GM19395 (cell line): Measurements from ENCODE around the gene PDE4D.
"Not testable (repeated sequence)": the region's sequence is repeated elsewhere in the genome, so short reads cannot be mapped to it uniquely, and the experiment has no call there.

Experiments
- ATAC-seq: cut with Tn5 transposase; IDR thresholded peaks from one replicate; pipeline ENCODE4 v1.9.1; 2021; ENCODE audit warnings: mild to moderate bottlenecking, moderate library complexity; ENCODE audit not compliant: unreplicated experiment

Gene PDE4D

GRCh38 chr5:59486508-59486907 lies 407.0 kb downstream of the PDE4D start:
- no peak for ATAC-seq

DNA sequence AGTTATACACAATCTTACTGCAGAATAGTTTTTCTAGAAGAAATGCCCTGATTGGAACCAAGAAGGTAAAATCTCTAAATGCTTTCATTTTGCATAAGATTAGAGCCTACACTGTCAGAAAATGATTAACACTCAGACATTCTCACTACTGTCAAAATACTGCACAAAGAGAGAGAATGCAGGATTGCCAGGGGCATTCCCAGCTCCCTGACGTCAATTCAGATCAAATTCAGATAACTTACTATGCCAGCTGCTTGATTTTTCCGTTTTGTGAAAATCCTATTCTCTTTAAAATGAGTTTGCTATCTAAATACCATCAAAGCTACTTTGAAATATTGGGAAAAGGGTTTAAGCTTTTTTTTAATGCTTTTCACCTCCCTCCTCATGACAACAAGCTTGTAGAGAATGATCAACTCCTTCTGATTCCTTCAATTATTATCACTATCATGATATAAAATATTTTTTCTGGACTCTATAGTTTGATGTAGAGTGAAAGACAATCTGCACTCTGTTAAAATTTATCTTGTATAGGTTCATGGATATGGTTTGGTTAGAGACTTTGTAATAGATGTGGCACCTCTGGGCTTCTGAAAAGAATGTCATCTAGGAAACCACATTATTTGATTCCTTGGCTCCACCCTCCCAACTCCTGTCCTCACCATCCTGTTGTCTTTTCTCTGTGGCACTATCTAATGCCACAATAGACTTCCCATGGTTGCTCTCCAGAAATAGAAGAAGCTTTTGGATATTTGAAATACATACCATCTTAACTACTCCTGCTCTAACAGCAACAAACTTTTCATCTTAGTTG lies 407.7 kb downstream of the PDE4D start:
- no peak for ATAC-seq

DNA sequence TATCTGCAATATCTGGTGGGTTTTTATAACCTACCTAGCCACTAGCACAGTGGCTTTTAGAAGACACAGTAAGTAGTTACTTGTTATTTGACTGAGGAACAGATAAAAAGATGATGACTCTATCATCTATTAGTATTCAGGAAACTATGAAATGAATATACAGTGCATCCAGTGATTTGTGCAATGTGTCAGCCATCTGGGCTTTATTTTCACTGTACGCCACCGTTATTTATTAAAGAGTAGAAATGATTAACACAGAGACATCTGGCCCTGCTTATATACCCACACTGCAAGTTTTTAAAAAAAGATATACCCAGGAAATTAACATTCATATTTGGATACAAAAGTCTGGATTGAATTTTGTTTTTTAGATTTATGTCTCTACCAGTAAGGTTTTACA lies 408.4 kb downstream of the PDE4D start:
- no peak for ATAC-seq

GRCh38 chr5:59484618-59485017 lies 408.9 kb downstream of the PDE4D start:
- ATAC-seq, result no peak

DNA sequence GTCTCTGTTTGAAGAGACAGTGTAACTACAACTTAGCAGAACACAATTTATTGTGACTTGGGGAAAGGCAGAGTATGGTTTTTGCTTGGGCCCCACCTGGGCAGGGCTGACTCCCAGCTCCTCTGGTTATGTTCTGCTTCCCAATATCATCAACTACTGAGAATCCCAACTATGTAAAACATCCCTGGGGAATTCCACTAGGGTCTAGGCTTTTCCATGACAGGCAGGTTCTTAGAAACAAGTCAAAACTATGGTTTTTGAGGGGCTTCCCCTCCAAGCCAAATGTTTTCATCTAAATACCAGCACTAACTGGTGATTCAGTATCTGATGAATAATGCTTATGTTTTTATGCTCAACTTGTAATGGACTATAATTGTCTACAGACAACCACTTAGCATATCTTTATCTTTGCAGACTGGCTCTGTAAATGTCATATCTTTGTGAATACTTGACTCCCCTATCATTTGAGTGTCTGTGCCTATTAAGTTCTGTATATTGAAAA lies 409.5 kb downstream of the PDE4D start:
- ATAC-seq, result no peak

DNA sequence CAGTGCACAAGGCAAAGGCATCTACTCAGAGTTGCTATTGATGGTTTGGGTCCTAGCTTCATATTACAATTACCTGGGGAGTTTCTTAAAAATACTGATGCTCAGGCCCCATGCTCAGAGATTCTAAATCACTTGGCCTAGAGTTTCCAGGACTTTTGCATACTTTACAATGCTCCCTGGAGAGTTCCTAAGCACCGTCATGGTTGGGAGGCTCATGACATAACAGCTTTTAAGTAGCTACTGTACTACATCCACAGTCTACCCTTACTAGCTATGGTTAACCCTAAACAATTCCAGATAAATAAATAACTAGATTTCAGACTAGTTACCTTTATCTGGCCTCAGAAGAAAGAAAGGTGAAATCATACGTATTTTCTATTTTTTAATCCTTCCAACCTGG lies 414.4 kb downstream of the PDE4D start:
- no peak for ATAC-seq

DNA sequence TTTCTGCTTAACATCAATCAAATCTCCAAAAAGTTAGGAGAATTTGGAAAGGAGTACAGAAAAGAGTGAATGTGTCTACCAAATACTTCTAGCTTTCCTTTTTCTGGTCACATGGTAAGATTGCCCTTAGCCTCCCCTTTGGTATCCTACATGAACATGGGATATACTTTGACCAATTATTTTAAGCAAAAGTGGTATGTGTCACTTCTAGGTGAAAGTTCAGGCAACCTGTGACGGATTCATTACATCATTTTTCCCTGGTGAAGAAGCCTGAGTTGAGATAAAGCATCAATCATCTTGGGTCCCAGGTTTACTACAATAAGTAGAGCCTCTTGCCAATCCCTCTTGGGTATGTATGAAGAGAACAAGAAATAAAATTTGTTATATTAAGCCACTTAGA lies 419.2 kb downstream of the PDE4D start:
- ATAC-seq, result no peak

GRCh38 chr5:59473611-59474010 lies 419.9 kb downstream of the PDE4D start:
- no peak for ATAC-seq

GRCh38 chr5:59471463-59471862 lies 422.1 kb downstream of the PDE4D start:
- ATAC-seq, result no peak

DNA sequence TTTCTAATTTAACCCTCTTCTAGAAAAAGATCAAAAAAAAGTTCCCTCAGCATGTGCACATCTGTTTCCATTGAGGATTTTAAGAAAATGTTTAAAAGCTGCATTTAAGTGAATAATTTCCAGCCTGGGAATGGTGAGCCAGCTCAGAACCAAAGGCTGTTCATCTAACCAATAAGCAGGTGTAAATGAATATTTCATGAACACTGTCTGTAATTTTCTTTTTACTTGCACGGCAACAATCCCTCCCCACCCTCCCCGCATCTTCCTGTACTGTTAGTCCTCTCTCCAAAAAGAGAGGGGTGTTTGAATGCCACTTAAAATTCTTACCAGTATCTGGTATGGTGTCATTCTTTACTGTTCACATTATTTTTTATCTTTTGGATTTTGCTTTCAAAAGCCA lies 425.6 kb downstream of the PDE4D start:
- no peak for ATAC-seq

- ATAC-seq, result no peak
Measured at GRCh38 chr5:59466271-59466670, 427.3 kb downstream of the PDE4D start.

- no peak for ATAC-seq
Measured at GRCh38 chr5:59464969-59465368, 428.6 kb downstream of the PDE4D start.

- not testable (repeated sequence) for ATAC-seq
Measured at GRCh38 chr5:59463618-59464166, 429.8 kb downstream of the PDE4D start.

DNA sequence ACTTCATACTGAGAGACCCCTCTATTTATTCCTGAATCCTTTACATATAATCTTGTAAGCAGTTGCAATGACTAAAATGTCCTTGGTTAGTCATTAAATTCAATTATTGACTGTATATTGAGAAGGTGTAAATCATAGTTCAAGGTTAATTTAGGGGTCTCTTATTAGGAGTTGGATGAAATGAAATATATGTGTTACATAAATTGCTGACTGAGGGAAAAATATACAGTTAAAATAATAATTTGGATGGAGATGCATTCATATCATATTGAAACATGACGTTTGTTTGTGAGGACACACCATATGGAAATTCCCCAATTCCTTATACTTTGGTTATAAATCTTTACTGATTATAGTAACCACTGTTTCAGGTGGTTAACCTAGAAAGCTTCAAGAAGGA lies 430.6 kb downstream of the PDE4D start:
- no peak for ATAC-seq

DNA sequence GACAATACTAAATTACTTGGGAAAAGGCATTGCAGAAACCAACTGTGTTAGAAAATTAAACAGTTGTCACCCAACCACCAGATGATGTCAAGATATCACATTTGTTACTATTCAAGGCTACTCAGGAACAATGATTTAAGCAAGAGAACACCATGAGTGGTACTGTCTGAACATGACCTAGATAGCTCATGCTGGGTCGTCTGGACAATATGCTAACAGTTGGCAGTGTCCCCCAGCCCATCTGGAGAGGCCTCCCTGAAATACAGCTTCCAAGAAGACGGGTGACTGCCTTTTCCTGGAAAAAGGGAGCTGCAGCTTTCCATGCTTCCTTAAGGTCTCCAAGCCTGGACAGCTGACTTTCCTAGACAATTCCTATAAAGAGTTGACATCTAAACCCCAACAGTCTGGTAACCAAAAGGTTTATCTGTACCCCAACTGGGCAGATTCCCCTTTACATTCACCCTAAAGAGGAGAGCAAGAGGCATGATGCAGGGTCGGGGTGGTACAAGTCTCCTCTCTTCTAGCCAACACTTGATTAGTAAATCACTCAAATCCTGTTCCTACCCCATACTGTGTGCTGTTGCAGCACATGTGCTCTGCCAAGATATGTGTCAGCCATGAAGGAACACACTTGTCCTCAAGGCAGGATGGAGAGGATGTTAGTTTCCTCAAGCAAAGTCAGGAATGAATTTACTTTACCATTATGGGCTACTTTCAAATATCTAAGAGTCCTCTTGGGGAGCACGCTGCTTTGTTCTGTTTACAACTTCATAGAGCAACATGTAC lies 433.0 kb downstream of the PDE4D start:
- no peak for ATAC-seq

- no peak for ATAC-seq
Measured at GRCh38 chr5:59458966-59459729, 434.4 kb downstream of the PDE4D start.

DNA sequence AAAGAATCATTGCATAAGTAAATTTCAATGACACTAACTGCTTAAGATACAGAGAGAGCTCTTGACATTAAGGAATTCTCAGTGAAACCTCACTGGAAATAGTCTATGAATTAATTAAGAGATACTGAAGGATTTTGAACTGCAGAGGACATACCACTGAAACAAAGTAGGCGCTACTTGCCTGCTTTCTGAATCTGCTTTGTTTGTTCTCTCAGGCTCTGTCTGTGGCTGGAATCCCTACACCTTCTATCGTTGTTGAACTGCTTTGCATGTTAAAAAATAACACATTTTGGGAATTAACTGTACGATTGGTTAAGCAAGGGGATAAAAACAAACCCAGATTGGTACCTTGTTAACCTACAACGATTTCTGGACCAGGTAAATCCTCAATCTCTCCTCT lies 435.2 kb downstream of the PDE4D start:
- no peak for ATAC-seq

DNA sequence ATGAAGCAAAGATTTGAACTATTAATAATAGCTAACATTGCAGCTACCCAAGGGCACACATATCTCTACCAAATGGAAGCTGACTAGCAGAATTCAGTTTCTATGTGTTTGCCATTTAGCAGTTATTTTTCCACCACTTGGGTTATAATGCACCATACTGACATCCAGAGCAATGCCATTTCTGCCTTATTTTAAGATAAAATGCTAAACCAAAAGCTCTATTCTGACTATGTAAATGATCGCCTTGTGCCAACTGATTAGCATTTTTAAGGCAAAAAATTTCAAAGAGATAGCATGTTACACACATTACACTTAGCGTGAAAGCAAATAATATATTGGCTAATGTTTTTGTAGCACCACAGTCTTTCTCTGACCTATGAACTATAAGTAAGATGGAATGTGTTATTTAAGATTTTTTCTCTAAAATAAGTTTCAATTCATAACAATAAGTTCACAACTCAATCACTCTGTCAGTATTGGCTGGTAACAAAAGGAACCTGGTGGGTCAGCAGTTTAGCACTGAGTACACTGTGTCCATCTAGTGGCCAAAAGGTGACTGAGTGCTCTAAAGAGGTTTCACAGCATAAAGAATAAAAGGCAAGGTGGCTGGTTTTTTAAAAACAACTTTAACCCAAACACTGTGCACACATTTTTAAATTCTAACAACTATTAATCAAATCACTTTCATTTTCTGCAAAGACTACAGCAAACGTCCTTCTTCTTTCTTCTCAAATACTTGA lies 443.5 kb downstream of the PDE4D start:
- no peak for ATAC-seq

- no peak for ATAC-seq
Measured at GRCh38 chr5:59446356-59446755, 447.2 kb downstream of the PDE4D start.

DNA sequence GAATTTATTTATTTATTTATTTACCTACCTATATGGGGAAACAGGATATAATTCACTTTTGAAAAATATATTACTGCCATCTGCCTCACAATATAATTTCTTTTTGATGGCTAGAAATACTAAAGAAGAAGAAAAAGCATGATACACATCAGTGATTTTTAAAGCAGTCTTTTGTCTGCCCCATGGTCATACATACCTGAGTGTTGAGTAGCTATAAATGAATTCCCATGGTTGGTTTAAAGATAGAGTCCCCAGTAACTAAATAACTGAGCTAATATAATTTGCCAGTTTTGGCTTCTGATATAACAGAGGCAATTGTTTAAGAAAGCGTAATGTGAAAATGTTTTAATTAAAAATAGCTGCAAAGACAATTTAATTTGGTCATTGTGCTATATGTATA lies 447.8 kb downstream of the PDE4D start:
- no peak for ATAC-seq
